ENCODE measurements around the gene C10orf143.

Gene C10orf143

DNA sequence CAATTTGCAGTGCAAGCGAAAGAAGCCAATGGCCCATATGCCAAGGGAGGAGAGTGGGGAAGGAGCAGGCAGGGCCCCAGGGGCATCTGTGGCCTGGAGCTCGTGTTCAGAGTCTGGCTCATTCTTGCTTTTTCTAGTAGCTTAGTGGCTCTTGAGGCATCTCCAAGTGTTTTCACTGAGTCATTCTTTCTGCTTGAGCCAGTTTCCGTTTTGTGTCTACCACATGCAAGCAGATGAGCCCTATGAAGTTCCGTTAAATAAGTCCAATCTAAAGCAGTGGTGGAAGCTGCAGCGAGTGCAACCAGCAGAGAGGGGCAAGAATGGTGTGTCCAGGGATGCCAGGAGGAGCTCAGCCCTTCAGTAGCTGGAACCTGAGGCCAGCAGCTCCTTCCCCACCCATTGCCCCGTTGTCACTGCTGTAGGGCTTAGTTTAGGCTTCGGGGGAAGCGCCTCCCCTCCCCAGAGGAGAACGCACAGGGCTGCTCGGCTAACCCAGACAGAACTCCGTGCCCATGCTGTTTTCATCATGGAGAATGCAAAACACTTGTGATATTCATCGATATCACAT, 89.2 kb downstream of the C10orf143 start:
- no peak for DNase-seq (ENCODE audit: insufficient read length, low spot score)
- TF ChIP-seq, protein P1, sequence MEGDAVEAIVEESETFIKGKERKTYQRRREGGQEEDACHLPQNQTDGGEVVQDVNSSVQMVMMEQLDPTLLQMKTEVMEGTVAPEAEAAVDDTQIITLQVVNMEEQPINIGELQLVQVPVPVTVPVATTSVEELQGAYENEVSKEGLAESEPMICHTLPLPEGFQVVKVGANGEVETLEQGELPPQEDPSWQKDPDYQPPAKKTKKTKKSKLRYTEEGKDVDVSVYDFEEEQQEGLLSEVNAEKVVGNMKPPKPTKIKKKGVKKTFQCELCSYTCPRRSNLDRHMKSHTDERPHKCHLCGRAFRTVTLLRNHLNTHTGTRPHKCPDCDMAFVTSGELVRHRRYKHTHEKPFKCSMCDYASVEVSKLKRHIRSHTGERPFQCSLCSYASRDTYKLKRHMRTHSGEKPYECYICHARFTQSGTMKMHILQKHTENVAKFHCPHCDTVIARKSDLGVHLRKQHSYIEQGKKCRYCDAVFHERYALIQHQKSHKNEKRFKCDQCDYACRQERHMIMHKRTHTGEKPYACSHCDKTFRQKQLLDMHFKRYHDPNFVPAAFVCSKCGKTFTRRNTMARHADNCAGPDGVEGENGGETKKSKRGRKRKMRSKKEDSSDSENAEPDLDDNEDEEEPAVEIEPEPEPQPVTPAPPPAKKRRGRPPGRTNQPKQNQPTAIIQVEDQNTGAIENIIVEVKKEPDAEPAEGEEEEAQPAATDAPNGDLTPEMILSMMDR (IDR thresholded peaks at IDR 0.05; ENCODE audit: insufficient read depth, missing control alignments) = no peak
- no peak for FAIRE-seq

DNA sequence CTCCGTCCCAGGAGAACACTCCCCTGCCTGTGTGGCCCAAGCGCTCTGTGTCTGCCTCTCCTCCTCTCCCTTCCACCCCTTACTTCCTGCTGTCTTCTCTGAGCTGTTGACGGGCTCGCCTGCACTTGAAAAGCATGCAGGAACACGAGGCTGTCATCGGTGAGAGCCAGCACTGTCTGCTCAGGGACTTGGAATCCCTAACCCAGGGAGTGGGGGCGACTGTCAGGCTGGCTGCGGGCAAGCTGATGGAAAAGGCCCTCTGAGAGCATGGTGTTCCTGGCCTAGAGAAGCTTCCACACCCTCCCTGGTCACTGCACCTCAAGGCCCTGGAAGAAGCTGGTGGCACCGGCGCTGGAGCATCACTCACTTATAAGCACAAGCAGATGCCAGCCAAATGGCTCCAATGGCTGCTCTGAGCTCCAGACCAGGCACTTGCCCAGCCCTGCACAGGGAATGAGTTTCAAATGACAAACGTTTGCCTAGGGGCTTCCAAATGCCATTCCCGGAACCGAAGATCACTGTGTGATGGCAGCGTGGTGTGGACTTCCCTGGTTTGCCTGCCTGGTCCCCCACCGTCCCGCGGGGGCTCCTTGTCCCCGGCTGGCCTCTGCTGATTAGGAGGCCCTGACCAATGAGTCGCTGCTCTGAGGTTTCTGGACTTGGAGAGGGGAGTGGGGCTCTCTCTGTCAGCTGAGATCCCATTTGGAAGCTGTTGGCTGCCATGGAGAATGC, 89.8 kb downstream of the C10orf143 start:
- no peak for FAIRE-seq
- no peak for DNase-seq (ENCODE audit: insufficient read length, low spot score)
- TF ChIP-seq, protein P1 (IDR thresholded peaks at IDR 0.05; ENCODE audit: insufficient read depth, missing control alignments) = no peak

DNA sequence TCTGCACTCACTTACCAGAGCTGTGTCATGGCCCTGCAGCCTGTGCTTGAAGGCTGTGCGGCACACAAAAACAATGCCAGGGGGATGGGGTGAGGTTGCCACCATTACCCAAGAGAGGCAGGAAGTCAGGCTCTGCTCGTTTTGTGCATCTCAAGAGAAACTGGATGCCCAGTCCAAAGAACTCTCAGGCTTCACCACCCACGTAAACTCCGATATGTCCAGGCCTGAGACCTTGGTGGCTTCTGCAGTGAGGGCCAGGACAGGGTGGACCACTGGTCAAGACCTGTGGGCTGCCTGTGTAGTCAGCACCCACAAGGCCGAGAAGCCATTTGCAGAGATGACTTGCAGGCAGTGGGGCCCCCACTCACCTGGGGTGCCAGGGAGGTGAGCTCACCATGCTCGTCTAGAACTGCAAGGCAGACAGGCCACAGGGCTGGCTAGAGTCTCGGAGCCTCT, 91.9 kb downstream of the C10orf143 start:
- DNase-seq (ENCODE audit: insufficient read length, low spot score) (no peak), FAIRE-seq (no peak)
- TF ChIP-seq, protein P1 (IDR thresholded peaks at IDR 0.05; ENCODE audit: insufficient read depth, missing control alignments) = no peak

DNA sequence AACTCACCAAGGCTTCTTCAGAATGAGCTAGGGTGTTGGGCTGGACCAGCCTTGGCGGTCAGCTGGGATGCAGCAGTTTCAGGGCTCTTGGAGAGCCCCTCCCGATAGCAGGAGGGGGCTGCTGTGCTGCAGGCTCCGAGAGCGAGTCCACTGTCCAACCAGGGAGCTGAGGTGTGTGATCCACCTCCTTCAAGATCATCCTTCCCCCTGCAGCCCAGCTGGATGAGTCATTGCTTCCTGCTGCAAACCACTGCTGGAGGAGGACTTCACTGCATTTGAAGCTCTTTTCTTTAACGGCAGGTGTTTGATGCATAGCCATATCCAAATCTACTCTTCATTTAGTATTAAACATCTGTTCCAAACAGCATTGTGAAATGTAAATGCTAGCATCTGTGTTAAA, 92.4 kb downstream of the C10orf143 start:
- TF ChIP-seq, protein P1 (IDR thresholded peaks at IDR 0.05; ENCODE audit: insufficient read depth, missing control alignments) = no peak
- DNase-seq (ENCODE audit: insufficient read length, low spot score) (no peak), FAIRE-seq (no peak)

DNA sequence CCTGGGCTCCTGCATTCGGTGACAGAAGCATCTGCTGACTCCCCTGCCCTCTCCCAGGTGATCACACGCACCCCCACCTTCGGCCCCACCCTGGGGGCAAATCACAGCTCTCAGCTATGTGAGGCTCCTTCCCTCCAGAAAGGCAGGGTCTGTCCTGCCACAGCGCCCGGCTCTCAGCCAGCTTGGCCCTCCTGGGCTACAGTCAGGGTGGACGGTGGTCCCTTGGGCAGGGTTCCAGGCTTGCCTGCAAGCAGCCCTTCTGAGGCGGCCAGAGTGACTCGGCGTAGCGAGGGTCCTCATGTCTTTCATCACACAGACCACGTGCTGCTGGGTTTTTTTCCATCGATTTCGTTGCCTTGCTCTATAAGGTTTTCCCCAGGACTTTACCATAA, 93.0 kb downstream of the C10orf143 start:
- no peak for DNase-seq (ENCODE audit: insufficient read length, low spot score)
- TF ChIP-seq, protein P1 (IDR thresholded peaks at IDR 0.05; ENCODE audit: insufficient read depth, missing control alignments) = no peak

DNA sequence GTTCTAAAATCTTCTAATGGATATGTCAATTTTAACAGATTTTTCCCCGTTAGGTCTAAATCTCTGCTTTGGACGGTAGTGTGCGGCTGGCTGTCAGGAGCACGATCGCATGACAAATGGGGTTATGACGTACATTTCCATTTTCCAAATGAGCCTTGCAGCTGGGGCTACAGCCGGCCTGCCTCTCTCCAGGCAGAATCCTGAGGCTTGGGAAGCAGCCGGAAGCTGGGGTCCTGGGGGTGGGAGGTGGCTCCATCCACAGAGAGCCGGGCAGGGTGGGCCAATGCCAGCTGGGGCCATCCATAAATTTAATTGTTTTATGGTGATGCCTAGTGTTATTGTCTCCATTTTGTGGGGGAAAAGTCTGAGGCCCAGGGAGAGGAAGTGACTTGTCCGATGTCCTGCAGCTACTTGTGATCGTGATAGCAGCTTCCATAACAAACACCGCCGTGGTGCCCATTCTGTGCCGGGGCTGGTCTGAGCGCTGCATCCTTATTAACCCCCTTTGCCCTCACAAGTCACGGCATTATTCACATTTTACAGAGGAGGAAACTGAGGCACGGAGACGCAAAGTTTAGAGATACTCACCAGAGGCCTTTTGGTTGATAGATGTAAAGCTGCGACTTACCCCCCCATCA, 93.5 kb downstream of the C10orf143 start:
- DNase-seq (ENCODE audit: insufficient read length, low spot score) (no peak), FAIRE-seq (no peak)
- TF ChIP-seq, protein P1 (IDR thresholded peaks at IDR 0.05; ENCODE audit: insufficient read depth, missing control alignments) = no peak

More for the DNA sequence above, 93.0 kb downstream of the C10orf143 start:
- FAIRE-seq = no peak

DNA sequence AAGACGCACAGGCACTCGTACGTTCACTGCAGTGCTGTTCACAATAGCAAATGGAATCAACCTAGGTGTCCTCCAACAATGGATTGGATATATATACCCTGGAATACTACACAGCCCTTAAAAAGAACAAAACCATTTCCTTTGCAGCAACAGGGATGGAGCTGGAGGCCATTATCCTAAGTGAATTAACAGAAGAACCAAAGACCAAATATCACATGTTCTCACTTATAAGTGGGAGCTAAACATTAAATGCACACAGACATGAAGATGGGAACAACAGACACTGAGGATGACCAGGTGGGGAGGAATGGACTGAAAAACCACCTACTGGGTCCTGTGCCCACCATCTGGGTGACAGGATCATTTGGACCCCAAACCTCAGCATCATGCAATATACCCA, 94.5 kb downstream of the C10orf143 start:
- no peak for FAIRE-seq
- TF ChIP-seq, protein P1 (IDR thresholded peaks at IDR 0.05; ENCODE audit: insufficient read depth, missing control alignments) = no peak
- DNase-seq (ENCODE audit: insufficient read length, low spot score) = no peak

Data from D721Med (cell line).